GM12878 (cell line): Measurements from ENCODE around the gene ADAM21. TPM values are rescaled to one million over a fixed set of nuclear protein-coding genes. Genes with fewer than 3 reads are reported as not detected.
A peak's percentile ranks its signal among the peaks of the same experiment; 100 is the strongest.

ENCODE experiments used
- ASH2L ChIP-seq: fragments of 300-600, 200-600 bp; sonication (generic); IDR thresholded peaks from 2 replicates; pipeline ENCODE4 v1.6.1; 2017; ENCODE audit warnings: low read depth, mild to moderate bottlenecking, borderline replicate concordance
- ATF7 ChIP-seq: fragments of 450-650 bp; IDR thresholded peaks from 2 replicates; pipeline ENCODE4 v1.6.1; 2016; ENCODE audit warnings: low read depth, mild to moderate bottlenecking
- BRCA1 ChIP-seq: IDR thresholded peaks from 2 replicates; pipeline ENCODE4 v1.6.1; 2011; ENCODE audit warnings: low read depth, low read length, improper control_type of control experiment
- CBFB ChIP-seq: IDR thresholded peaks from 2 replicates; pipeline ENCODE4 v1.6.1; 2016; ENCODE audit warnings: antibody characterized with exemption, low read depth
- CHD2 ChIP-seq: IDR thresholded peaks from 2 replicates; pipeline ENCODE4 v1.6.1; 2011; ENCODE audit warnings: low read depth, low read length, improper control_type of control experiment, borderline replicate concordance
- EZH2 ChIP-seq: IDR thresholded peaks from 2 replicates; pipeline ENCODE4 v1.6.1; 2012; ENCODE audit warnings: low read depth, mild to moderate bottlenecking, control low read depth, inconsistent platforms, low read length, borderline replicate concordance; ENCODE audit not compliant: control insufficient read depth
- GABPA ChIP-seq: IDR thresholded peaks from 2 replicates; pipeline ENCODE4 v1.6.1; 2014; ENCODE audit warnings: antibody characterized with exemption, low read depth, mild to moderate bottlenecking, inconsistent platforms
- KDM1A ChIP-seq: fragments of 200-600 bp; sonication (generic); IDR thresholded peaks from 2 replicates; pipeline ENCODE4 v1.6.1; 2016; ENCODE audit warnings: borderline replicate concordance
- MTA2 ChIP-seq: fragments of 450-650 bp; IDR thresholded peaks from 2 replicates; pipeline ENCODE4 v1.6.1; 2016; ENCODE audit warnings: low read depth, mild to moderate bottlenecking, moderate library complexity
- MXI1 ChIP-seq: fragments of 150-350 bp; IDR thresholded peaks from 2 replicates; pipeline ENCODE4 v1.6.1; 2011; ENCODE audit warnings: low read depth, mild to moderate bottlenecking, inconsistent platforms, low read length, improper control_type of control experiment
- NR2C1 ChIP-seq: fragments of 450-650 bp; IDR thresholded peaks from 2 replicates; pipeline ENCODE4 v1.6.1; 2017; ENCODE audit warnings: antibody characterized with exemption, mild to moderate bottlenecking, moderate library complexity
- POLR2A ChIP-seq: IDR thresholded peaks from 2 replicates; pipeline ENCODE4 v1.6.1; 2011; ENCODE audit warnings: low read depth, mild to moderate bottlenecking, low read length
- POU2F2 ChIP-seq: IDR thresholded peaks from 3 replicates; pipeline ENCODE4 v1.6.1; 2011; ENCODE audit warnings: low read depth, mild to moderate bottlenecking, low read length, borderline replicate concordance
- SIX5 ChIP-seq: IDR thresholded peaks from 2 replicates; pipeline ENCODE4 v1.6.1; 2011; ENCODE audit warnings: mild to moderate bottlenecking, low read depth, low read length, moderate library complexity; ENCODE audit not compliant: severe bottlenecking
- TARDBP ChIP-seq: IDR thresholded peaks from 2 replicates; pipeline ENCODE4 v1.6.1; 2016; ENCODE audit warnings: borderline replicate concordance
- polyA plus RNA-seq, 11 experiments: library from polyadenylated mRNA; depleted of rRNA in 4 of 11; unstranded in 6 of 11; stranded (reverse) in 5 of 11; fragments of >200 nt; fragmentation: Nextera tagmentation in 4 of 11; fragmentation: Illumina TruSeq in 1 of 11; extraction: Ambion mirVana in 4 of 11; extraction: Trizol in 1 of 11; gene quantifications; 1 replicate in 1 of 11; 2 replicates in 10 of 11; pipeline versions ENCODE4 v1.2.1 to v1.2.3, GENCODE V29; 2011 to 2016; ENCODE audit warnings: inconsistent platforms in 2 of 11, missing spikeins in 2 of 11, low read depth in 1 of 11
- total RNA-seq, 4 experiments: library from RNA; depleted of rRNA in 3 of 4; stranded (reverse); fragments of >200 nt in 3 of 4; fragmentation: Illumina TruSeq in 1 of 4; extraction: Trizol in 1 of 4; gene quantifications; 2 replicates each; pipeline versions ENCODE4 v1.2.1 to v1.2.3, GENCODE V29; 2013 to 2021
- TF ChIP-seq, protein P1 (sequence below): fragments of 450-650 bp; IDR thresholded peaks from 2 replicates; pipeline ENCODE4 v1.6.1; 2017; ENCODE audit warnings: mild to moderate bottlenecking, moderate library complexity
- TF ChIP-seq, protein P2 (sequence below): fragments of 450-650 bp; IDR thresholded peaks from 2 replicates; pipeline ENCODE4 v1.6.1; 2016; ENCODE audit warnings: mild to moderate bottlenecking, moderate library complexity, borderline replicate concordance
- TF ChIP-seq, protein P3 (sequence below): fragments of 450-650 bp; IDR thresholded peaks from 2 replicates; pipeline ENCODE4 v1.6.1; 2017; ENCODE audit warnings: mild to moderate bottlenecking
- TF ChIP-seq, protein P4 (sequence below): fragments of 450-650 bp; IDR thresholded peaks from 2 replicates; pipeline ENCODE4 v1.6.1; 2016; ENCODE audit warnings: mild to moderate bottlenecking

Gene ADAM21
- total and polyA plus RNA-seq, 10 of the 15 experiments (the other 5 are each of a cell fraction or from before 2014, with no cell fraction given) = 0.04 to 0.16 (median 0.13) TPM; not detected in 1

DNA sequence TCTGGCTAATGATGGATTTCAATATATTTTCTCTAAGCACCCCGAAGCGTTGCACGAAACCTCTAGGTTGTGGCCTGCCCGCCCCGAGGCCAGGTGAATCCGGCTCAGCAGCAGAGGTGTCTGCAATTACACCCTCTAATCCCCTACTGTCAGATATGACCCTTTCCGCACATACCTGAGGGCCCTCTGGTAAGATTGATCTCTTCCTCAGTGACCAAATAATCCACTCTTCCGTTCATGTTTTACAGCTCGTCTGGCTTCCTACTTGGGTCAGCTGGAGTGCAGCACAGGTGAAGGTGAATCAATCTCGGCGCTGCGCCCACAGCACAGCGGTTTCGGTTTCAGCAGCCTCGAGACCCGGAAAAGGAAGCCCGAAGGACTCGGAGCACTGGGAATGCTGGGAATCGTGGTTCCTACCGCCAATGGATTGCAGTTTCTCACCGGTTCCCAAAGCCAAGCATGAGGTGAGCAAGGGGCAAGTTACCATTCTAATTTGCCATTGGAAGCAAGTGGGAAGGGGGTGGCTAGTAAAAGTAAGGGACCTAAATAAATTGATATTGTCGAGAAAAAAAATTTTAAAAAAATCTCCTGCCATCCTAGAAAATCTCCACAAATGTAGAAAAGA lies 35.1 kb upstream of the ADAM21 start, which contains the start of gene SYNJ2BP (continued):
- TF ChIP-seq, protein P1, sequence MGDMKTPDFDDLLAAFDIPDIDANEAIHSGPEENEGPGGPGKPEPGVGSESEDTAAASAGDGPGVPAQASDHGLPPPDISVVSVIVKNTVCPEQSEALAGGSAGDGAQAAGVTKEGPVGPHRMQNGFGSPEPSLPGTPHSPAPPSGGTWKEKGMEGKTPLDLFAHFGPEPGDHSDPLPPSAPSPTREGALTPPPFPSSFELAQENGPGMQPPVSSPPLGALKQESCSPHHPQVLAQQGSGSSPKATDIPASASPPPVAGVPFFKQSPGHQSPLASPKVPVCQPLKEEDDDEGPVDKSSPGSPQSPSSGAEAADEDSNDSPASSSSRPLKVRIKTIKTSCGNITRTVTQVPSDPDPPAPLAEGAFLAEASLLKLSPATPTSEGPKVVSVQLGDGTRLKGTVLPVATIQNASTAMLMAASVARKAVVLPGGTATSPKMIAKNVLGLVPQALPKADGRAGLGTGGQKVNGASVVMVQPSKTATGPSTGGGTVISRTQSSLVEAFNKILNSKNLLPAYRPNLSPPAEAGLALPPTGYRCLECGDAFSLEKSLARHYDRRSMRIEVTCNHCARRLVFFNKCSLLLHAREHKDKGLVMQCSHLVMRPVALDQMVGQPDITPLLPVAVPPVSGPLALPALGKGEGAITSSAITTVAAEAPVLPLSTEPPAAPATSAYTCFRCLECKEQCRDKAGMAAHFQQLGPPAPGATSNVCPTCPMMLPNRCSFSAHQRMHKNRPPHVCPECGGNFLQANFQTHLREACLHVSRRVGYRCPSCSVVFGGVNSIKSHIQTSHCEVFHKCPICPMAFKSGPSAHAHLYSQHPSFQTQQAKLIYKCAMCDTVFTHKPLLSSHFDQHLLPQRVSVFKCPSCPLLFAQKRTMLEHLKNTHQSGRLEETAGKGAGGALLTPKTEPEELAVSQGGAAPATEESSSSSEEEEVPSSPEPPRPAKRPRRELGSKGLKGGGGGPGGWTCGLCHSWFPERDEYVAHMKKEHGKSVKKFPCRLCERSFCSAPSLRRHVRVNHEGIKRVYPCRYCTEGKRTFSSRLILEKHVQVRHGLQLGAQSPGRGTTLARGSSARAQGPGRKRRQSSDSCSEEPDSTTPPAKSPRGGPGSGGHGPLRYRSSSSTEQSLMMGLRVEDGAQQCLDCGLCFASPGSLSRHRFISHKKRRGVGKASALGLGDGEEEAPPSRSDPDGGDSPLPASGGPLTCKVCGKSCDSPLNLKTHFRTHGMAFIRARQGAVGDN = peak; percentile 30; the same call in 1 of the 2 replicates
- peak; percentile 71 for TF ChIP-seq SIX5
- TF ChIP-seq BRCA1 = no peak
- TF ChIP-seq, protein P2, sequence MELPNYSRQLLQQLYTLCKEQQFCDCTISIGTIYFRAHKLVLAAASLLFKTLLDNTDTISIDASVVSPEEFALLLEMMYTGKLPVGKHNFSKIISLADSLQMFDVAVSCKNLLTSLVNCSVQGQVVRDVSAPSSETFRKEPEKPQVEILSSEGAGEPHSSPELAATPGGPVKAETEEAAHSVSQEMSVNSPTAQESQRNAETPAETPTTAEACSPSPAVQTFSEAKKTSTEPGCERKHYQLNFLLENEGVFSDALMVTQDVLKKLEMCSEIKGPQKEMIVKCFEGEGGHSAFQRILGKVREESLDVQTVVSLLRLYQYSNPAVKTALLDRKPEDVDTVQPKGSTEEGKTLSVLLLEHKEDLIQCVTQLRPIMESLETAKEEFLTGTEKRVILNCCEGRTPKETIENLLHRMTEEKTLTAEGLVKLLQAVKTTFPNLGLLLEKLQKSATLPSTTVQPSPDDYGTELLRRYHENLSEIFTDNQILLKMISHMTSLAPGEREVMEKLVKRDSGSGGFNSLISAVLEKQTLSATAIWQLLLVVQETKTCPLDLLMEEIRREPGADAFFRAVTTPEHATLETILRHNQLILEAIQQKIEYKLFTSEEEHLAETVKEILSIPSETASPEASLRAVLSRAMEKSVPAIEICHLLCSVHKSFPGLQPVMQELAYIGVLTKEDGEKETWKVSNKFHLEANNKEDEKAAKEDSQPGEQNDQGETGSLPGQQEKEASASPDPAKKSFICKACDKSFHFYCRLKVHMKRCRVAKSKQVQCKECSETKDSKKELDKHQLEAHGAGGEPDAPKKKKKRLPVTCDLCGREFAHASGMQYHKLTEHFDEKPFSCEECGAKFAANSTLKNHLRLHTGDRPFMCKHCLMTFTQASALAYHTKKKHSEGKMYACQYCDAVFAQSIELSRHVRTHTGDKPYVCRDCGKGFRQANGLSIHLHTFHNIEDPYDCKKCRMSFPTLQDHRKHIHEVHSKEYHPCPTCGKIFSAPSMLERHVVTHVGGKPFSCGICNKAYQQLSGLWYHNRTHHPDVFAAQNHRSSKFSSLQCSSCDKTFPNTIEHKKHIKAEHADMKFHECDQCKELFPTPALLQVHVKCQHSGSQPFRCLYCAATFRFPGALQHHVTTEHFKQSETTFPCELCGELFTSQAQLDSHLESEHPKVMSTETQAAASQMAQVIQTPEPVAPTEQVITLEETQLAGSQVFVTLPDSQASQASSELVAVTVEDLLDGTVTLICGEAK = peak; percentile 92
- TF ChIP-seq MTA2 = peak; percentile 66
- TF ChIP-seq, protein P3, sequence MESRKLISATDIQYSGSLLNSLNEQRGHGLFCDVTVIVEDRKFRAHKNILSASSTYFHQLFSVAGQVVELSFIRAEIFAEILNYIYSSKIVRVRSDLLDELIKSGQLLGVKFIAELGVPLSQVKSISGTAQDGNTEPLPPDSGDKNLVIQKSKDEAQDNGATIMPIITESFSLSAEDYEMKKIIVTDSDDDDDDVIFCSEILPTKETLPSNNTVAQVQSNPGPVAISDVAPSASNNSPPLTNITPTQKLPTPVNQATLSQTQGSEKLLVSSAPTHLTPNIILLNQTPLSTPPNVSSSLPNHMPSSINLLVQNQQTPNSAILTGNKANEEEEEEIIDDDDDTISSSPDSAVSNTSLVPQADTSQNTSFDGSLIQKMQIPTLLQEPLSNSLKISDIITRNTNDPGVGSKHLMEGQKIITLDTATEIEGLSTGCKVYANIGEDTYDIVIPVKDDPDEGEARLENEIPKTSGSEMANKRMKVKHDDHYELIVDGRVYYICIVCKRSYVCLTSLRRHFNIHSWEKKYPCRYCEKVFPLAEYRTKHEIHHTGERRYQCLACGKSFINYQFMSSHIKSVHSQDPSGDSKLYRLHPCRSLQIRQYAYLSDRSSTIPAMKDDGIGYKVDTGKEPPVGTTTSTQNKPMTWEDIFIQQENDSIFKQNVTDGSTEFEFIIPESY = no peak
- TF ChIP-seq TARDBP = 0 out of 2 replicates have a peak, but pooled peaks have one; percentile 70
- peak; percentile 38; the same call in 1 of the 2 replicates for TF ChIP-seq ATF7
- TF ChIP-seq ASH2L = 0 out of 2 replicates have a peak, but pooled peaks have one; percentile 27
- peak; percentile 41; the same call in 1 of the 2 replicates for TF ChIP-seq CHD2
- TF ChIP-seq, protein P4, sequence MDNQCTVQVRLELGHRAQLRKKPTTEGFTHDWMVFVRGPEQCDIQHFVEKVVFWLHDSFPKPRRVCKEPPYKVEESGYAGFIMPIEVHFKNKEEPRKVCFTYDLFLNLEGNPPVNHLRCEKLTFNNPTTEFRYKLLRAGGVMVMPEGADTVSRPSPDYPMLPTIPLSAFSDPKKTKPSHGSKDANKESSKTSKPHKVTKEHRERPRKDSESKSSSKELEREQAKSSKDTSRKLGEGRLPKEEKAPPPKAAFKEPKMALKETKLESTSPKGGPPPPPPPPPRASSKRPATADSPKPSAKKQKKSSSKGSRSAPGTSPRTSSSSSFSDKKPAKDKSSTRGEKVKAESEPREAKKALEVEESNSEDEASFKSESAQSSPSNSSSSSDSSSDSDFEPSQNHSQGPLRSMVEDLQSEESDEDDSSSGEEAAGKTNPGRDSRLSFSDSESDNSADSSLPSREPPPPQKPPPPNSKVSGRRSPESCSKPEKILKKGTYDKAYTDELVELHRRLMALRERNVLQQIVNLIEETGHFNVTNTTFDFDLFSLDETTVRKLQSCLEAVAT = peak; percentile 31; the same call in 1 of the 2 replicates
- no peak for TF ChIP-seq KDM1A
- TF ChIP-seq MXI1 = 0 out of 2 replicates have a peak, but pooled peaks have one; percentile 26
- TF ChIP-seq NR2C1 = peak; percentile 97
- TF ChIP-seq EZH2 = no peak
- TF ChIP-seq CBFB = 0 out of 2 replicates have a peak, but pooled peaks have one; percentile 36
- peak; percentile 45 for TF ChIP-seq POLR2A
- TF ChIP-seq POU2F2 = no peak
- peak; percentile 97 for TF ChIP-seq GABPA
